ENCODE measurements around the gene BANK1. TPM values are rescaled to one million over a fixed set of nuclear protein-coding genes. Genes with fewer than 3 reads are reported as not detected.

The BANK1 gene
- total and polyA plus RNA-seq, 10 of the 15 experiments (the other 5 are each of a cell fraction or from before 2014, with no cell fraction given): 0.13 to 2.1 (median 0.42) TPM

- Histone ChIP-seq H3K9ac (ENCODE audit: control insufficient read depth, insufficient read depth, low read length) (no peak overlapping the region), H3K27me3 (replicated peaks in 1 of 2; ENCODE audit: control insufficient read depth in 2 of 2, insufficient read depth in 2 of 2, low read length in 1 of 2) (no peaks in the 10 kb centered on the region), H3K4me3 (no peak overlapping the region), H3K9me3 (replicated peaks; ENCODE audit: control insufficient read depth, insufficient read depth, low read length) (no peaks in the 10 kb centered on the region), H3K4me2 (ENCODE audit: control insufficient read depth, insufficient read depth) (no peak overlapping the region), H3K79me2 (ENCODE audit: control insufficient read depth, insufficient read depth, low read length) (no peaks in the 10 kb centered on the region), H4K20me1 (ENCODE audit: control insufficient read depth, insufficient read depth) (no peaks in the 10 kb centered on the region), H3K36me3 (ENCODE audit: control insufficient read depth in 2 of 2, insufficient read depth in 2 of 2, low read length in 1 of 2) (no peaks in the 10 kb centered on the region), H3K27ac (ENCODE audit: control insufficient read depth, insufficient read depth) (no peak overlapping the region), H3K4me1 (ENCODE audit: control insufficient read depth, insufficient read depth, low read length) (no peaks in the 10 kb centered on the region), H2AFZ (ENCODE audit: control insufficient read depth, low read depth, low read length) (no peak overlapping the region)
- ATAC-seq (no peak), FAIRE-seq (no peak), DNase-seq (ENCODE audit: low read depth, low spot score) (no peak)
- SMC1A ChIA-PET (ENCODE audit: uncharacterized antibody, unreplicated experiment): no interaction called here
- intact Hi-C loops (cut with micrococcal nuclease; ENCODE audit: unreplicated experiment) (no loop called here), in situ Hi-C loops (cut with MboI) (no loop called here)
- BruUV-seq (replicated peaks): no TSS peak
- CTCF ChIA-PET: no interaction called here
- WGBS (ENCODE audit: insufficient coverage, insufficient replicate concordance, low lambda C conversion rate, missing lambda C conversion rate): 0% methylated on average over 3 of the region's 3 CpGs
- TF ChIP-seq CBX5 (IDR thresholded peaks at IDR 0.05; ENCODE audit: low read depth): no peak
- TF ChIP-seq SUZ12 (IDR thresholded peaks at IDR 0.05; ENCODE audit: unreplicated experiment): no peak
- TF ChIP-seq NR2C2 (IDR thresholded peaks at IDR 0.05; ENCODE audit: borderline replicate concordance, control insufficient read depth, insufficient read length, low read depth): no peak
- no peak for TF ChIP-seq ZNF274 (IDR thresholded peaks at IDR 0.05; ENCODE audit: insufficient read depth, insufficient read length)
- TF ChIP-seq EED (IDR thresholded peaks at IDR 0.05; ENCODE audit: low read depth): no peak
- no peak for TF ChIP-seq JUNB (IDR thresholded peaks at IDR 0.05)
- TF ChIP-seq ZBTB4 (CRISPR knock-in tag; IDR thresholded peaks at IDR 0.05): no peak
- TF ChIP-seq HDAC6 (IDR thresholded peaks at IDR 0.05; ENCODE audit: unreplicated experiment): no peak
- no peak for TF ChIP-seq TCF12 (IDR thresholded peaks at IDR 0.05; ENCODE audit: low read depth, low read length)
- TF ChIP-seq STAT1 (conservative IDR thresholded peaks at IDR 0.05): no peak
- TF ChIP-seq ETV6 (conservative IDR thresholded peaks at IDR 0.05 in 1 of 2, IDR thresholded peaks at IDR 0.05 in 1 of 2; ENCODE audit: borderline replicate concordance in 1 of 2, low read depth in 1 of 2): no peak
- TF ChIP-seq NRF1 (conservative IDR thresholded peaks at IDR 0.05; ENCODE audit: low read depth, low read length): no peak
- TF ChIP-seq TBL1XR1 (IDR thresholded peaks at IDR 0.05; ENCODE audit: low read depth, low read length): no peak
- no peak for TF ChIP-seq POLR2AphosphoS5 (IDR thresholded peaks at IDR 0.05; ENCODE audit: low read length)
- no peak for TF ChIP-seq SMARCA5 (IDR thresholded peaks at IDR 0.05)
- TF ChIP-seq ZNF687 (IDR thresholded peaks at IDR 0.05): no peak
- TF ChIP-seq RBBP5 (conservative IDR thresholded peaks at IDR 0.05): no peak
- RAD21 ChIA-PET (ENCODE audit: unreplicated experiment): no interaction called here
- POLR2A ChIA-PET: no interaction called here
Observed at GRCh38 chr4:101921370-101921769, 130.8 kb downstream of the BANK1 start.

All from GM12878 (cell line).